Endothelial cell of umbilical vein (primary cell): ENCODE results near the gene HSPA8. TPM values are rescaled to one million over a fixed set of nuclear protein-coding genes. Genes with fewer than 3 reads are reported as not detected.
A peak's percentile ranks its signal among the peaks of the same experiment; 100 is the strongest.

ENCODE experiments used
- BruUV-seq: library from RNA; stranded (reverse); fragments of 400-500 nt; replicated peaks from 2 replicates; lab custom pipeline; 2021; lab: Mats Ljungman, UMichigan
- CTCF ChIA-PET: fragments of 300-600, 350-600 bp; sonication (Branson Sonifier 250); formaldehyde crosslinking; loops from one replicate; lab custom pipeline; 2021; ENCODE audit warnings: antibody characterized with exemption, inconsistent platforms; lab: Charles Lee
- POLR2A ChIA-PET: fragments of 300-600, 350-600 bp; sonication (Branson Sonifier 250); formaldehyde crosslinking; loops from one replicate; lab custom pipeline; 2021; ENCODE audit warnings: antibody characterized with exemption, inconsistent platforms; lab: Charles Lee
- DNase-seq: peaks from one replicate; pipeline ENCODE4 v3.0.0-alpha.2; 2011; ENCODE audit warnings: low read depth, low spot score
- FAIRE-seq: peaks from 2 replicates; lab custom pipeline; 2011; peaks lifted over from hg19 to GRCh38; lab: Jason Lieb, UNC
- H2AFZ ChIP-seq: 2 replicates; pipeline ENCODE4 v1.6.0; 2012; ENCODE audit warnings: low read depth, low read length, control low read depth, inconsistent platforms
- H3K27ac ChIP-seq: 2 replicates; pipeline ENCODE4 v1.5.1; 2011; ENCODE audit warnings: low read depth, mild to moderate bottlenecking, control low read depth, low read length, moderate library complexity; ENCODE audit not compliant: insufficient read depth
- H3K27me3 ChIP-seq, 2 experiments: 2 replicates each; pipeline versions ENCODE4 v1.6.0 to v1.6.1; 2011; ENCODE audit warnings: low read length in 2 of 2, mixed read lengths in 1 of 2; ENCODE audit not compliant: control insufficient read depth in 2 of 2, insufficient read depth in 2 of 2
- H3K36me3 ChIP-seq, 2 experiments: 2 replicates in 1 of 2; 3 replicates in 1 of 2; pipeline ENCODE4 v1.5.1; 2011; ENCODE audit warnings: low read length in 2 of 2, mild to moderate bottlenecking in 1 of 2, moderate library complexity in 1 of 2; ENCODE audit not compliant: control insufficient read depth in 2 of 2, insufficient read depth in 2 of 2; ENCODE audit errors: extremely low read depth in 1 of 2
- H3K4me1 ChIP-seq: 3 replicates; pipeline ENCODE4 v1.5.1; 2011; ENCODE audit warnings: mild to moderate bottlenecking, low read length; ENCODE audit not compliant: control insufficient read depth, insufficient read depth; ENCODE audit errors: extremely low read depth
- H3K4me2 ChIP-seq: 2 replicates; pipeline ENCODE4 v1.6.1; 2011; ENCODE audit warnings: low read length, control low read depth, mixed read lengths; ENCODE audit not compliant: insufficient read depth
- H3K4me3 ChIP-seq, 3 experiments: fragments of 200-600 bp in 1 of 3; sonication (generic), shearing (Covaris generic) in 1 of 3; replicated peaks in 1 of 3; 2 replicates each; pipeline ENCODE4 v1.5.1; 2011 to 2016; ENCODE audit warnings: control low read depth in 3 of 3, low read length in 3 of 3, mild to moderate bottlenecking in 2 of 3, inconsistent platforms in 1 of 3, low read depth in 1 of 3, moderate library complexity in 1 of 3; ENCODE audit not compliant: insufficient read depth in 1 of 3
- H3K79me2 ChIP-seq: 2 replicates; pipeline ENCODE4 v1.6.0; 2012; ENCODE audit warnings: low read length, inconsistent platforms; ENCODE audit not compliant: control insufficient read depth, insufficient read depth
- H3K9ac ChIP-seq: replicated peaks from 2 replicates; pipeline ENCODE3; 2011; ENCODE audit warnings: low read length, control low read depth; ENCODE audit not compliant: insufficient read depth; ENCODE audit errors: extremely low read depth
- H3K9me1 ChIP-seq: replicated peaks from 3 replicates; pipeline ENCODE4 v1.6.0; 2011; ENCODE audit warnings: mild to moderate bottlenecking, low read length; ENCODE audit not compliant: control insufficient read depth, insufficient read depth; ENCODE audit errors: extremely low read depth
- H3K9me3 ChIP-seq: replicated peaks from 2 replicates; pipeline ENCODE4 v1.5.1; 2012; ENCODE audit warnings: low read length, inconsistent platforms; ENCODE audit not compliant: control insufficient read depth, insufficient read depth
- H4K20me1 ChIP-seq: replicated peaks from 2 replicates; pipeline ENCODE3; 2011; ENCODE audit warnings: mild to moderate bottlenecking, low read length; ENCODE audit not compliant: control insufficient read depth, insufficient read depth; ENCODE audit errors: extremely low read depth
- GATA2 ChIP-seq: IDR thresholded peaks from 2 replicates; pipeline ENCODE4 v1.7.0; 2011; ENCODE audit warnings: low read depth, mild to moderate bottlenecking, moderate library complexity, mixed read lengths, low read length; ENCODE audit not compliant: insufficient read length, insufficient read depth
- JUN ChIP-seq: IDR thresholded peaks from 2 replicates; pipeline ENCODE4 v1.6.1; 2011; ENCODE audit warnings: borderline replicate concordance, low read depth; ENCODE audit not compliant: insufficient read length, insufficient read depth
- POLR2AphosphoS5 ChIP-seq: IDR thresholded peaks from 2 replicates; pipeline ENCODE4 v1.6.1; 2012; ENCODE audit warnings: low read depth, mild to moderate bottlenecking, control low read depth, low read length, moderate library complexity; ENCODE audit not compliant: insufficient read depth
- dilution Hi-C: fragments of 300-500 bp; cut with MboI; formaldehyde crosslinking; loops from one replicate; pipeline ENCODE4 v1.15.0; 2019; ENCODE audit warnings: low sequenced_read_pairs; ENCODE audit not compliant: extremely low pct_ligation_motif_present
- intact Hi-C: fragments of 100-400 bp; cut with micrococcal nuclease; formaldehyde crosslinking; loops from one replicate; pipeline ENCODE4 v1.10.0; 2022
- polyA plus RNA-seq, 4 experiments: library from polyadenylated mRNA; depleted of rRNA in 3 of 4; stranded (reverse) in 3 of 4; unstranded in 1 of 4; fragments of >200 nt; gene quantifications; 2 replicates each; pipeline versions ENCODE4 v1.2.1 to v1.2.3, GENCODE V29; 2011 to 2012; ENCODE audit warnings: missing spikeins in 1 of 4
- total RNA-seq: library from RNA; stranded (reverse); gene quantifications from 2 replicates; pipeline ENCODE4 v1.2.3, GENCODE V29; 2021

HSPA8 gene
- total and polyA plus RNA-seq, 2 donors (not counting 3 experiments of a cell fraction or from before 2014, with no cell fraction given): 1,383 to 1,728 TPM

DNA sequence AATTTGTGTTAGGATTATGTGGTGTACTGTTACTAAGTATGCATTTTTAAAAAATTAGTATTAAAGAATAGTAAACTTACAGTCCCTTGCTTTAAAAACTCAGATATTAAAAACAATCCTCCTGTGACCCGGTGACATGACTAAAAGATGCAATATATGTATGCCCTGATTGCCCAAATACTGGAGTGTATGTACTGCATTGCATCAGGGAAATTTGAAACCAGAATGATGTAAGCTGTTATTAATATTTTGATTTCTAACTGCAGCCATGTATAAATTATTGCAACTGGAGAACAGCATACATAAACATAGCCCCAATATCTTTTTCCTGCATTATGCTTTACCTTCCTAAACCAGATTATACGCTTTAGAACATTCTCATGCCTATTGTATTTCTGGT is 3.7 kb upstream of the HSPA8 start:
- H3K4me1 ChIP-seq: peaks cover 16% of the 10 kb centered on the region
- dilution Hi-C loops (no loop called here), intact Hi-C loops (loop anchor here (10.0 kb wide), 1 partner anchor 871 kb away; no protein-coding TSS in a partner anchor)
- peaks cover 0 to 5% of the 10 kb centered on the region in 2 experiments for H3K36me3 ChIP-seq
- no peaks in the 10 kb centered on the region for H3K9me3 ChIP-seq
- DNase-seq (no peak), FAIRE-seq (no peak)
- no peaks in the 10 kb centered on the region for H3K9me1 ChIP-seq
- peaks cover 2% of the 10 kb centered on the region for H4K20me1 ChIP-seq
- no peak overlapping the region for H3K27ac ChIP-seq
- no peak overlapping the region for H3K4me2 ChIP-seq
- H3K4me3 ChIP-seq: no peak overlapping the region
- no peaks in the 10 kb centered on the region for H3K27me3 ChIP-seq
- no peak for TF ChIP-seq JUN
- peaks cover 24% of the 10 kb centered on the region for H3K79me2 ChIP-seq
- no TSS peak for BruUV-seq
- ChIA-PET POLR2A (interaction anchor here (0.6 kb wide), 1 partner anchor 1343 kb away, joined by 7 read pairs; no protein-coding TSS in a partner anchor), CTCF (interaction anchor here (1.0 to 1.5 kb wide), 3 partner anchors 12 to 43 kb away, joined by 3 to 6 read pairs (median 4); no protein-coding TSS in a partner anchor)
- no peak overlapping the region for H2AFZ ChIP-seq
- no peak overlapping the region for H3K9ac ChIP-seq

DNA sequence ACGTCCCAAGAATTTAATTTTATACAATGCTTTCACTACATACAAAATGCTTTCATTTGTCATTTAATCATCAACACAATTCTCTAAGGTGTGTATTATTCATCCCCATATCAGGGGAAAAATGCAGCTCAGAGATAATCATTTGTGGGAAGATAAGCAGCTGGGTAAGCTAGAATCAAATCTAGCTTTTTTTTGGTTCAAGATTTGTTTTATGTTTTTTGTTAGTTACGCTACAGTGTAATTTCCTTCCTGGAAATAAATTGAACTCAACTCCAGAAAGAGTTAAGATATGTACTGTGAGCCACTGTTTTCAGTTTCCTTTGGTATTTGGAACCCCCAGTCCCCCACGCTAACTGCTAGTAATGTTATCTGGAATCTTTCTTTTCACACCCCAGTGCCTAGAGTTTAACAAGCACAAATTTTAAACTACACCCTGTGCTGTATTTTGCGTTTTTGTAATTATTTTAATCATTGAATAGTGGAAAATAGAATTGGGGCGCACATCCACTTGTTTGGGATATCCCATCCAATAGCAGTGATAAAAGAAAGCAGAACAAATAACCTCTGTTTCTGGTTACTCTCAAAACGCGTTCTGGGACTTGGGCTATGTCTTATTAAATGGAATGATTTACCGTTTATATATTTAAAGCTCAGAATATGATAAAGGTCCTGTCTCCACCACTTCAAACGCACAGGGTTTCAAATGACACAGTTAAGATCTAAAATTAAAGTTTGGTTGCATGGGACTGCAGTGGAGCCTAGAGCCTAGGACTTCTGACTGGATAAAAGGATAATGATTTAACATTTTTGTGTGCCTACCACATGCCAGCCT is 2.1 kb upstream of the HSPA8 start:
- no peak for FAIRE-seq
- Histone ChIP-seq H3K9me3 (no peaks in the 10 kb centered on the region), H3K4me2 (peak overlapping the region; percentile 92), H2AFZ (peak overlapping the region; percentile 42), H3K4me3 (peak overlapping the region in 2 of 3 experiments; percentile 0 to 80), H3K27me3 (no peaks in the 10 kb centered on the region), H3K9ac (peak overlapping the region; percentile 96), H3K4me1 (peaks cover 18% of the 10 kb centered on the region), H3K79me2 (peaks cover 39% of the 10 kb centered on the region), H3K36me3 (peaks cover 13 to 15% of the 10 kb centered on the region in 2 experiments), H3K27ac (peak overlapping the region; percentile 96), H3K9me1 (no peaks in the 10 kb centered on the region), H4K20me1 (peaks cover 2% of the 10 kb centered on the region)
- no TSS peak for BruUV-seq
- dilution Hi-C loops: no loop called here
- TF ChIP-seq POLR2AphosphoS5: peak; percentile 19
- no peak for TF ChIP-seq JUN
- TF ChIP-seq GATA2: peak; percentile 14
- no peak for DNase-seq
- intact Hi-C loops: loop anchor here (2.0 to 10.0 kb wide), 7 partner anchors 53 to 1833 kb away; partner anchors contain the start of genes GRAMD1B, JHY, ROBO4 and UBASH3B
- ChIA-PET CTCF (interaction anchor here (1.0 to 2.0 kb wide), 3 partner anchors 39 to 197 kb away, joined by 3 to 10 read pairs (median 3); no protein-coding TSS in a partner anchor), POLR2A (interaction anchor here (1.2 kb wide), 1 partner anchor 19 kb away, joined by 5 read pairs; no protein-coding TSS in a partner anchor)
